HCT116 (cell line): ENCODE data around the gene LPCAT2.
A peak's percentile ranks its signal among the peaks of the same experiment; 100 is the strongest.

Source experiments
- CEBPB ChIP-seq: IDR thresholded peaks from 2 replicates; pipeline ENCODE4 v1.6.1; 2012; ENCODE audit warnings: low read depth
- CTCF ChIP-seq, 3 experiments: fragments of 200-600 bp in 1 of 3; sonication (generic) in 1 of 3; IDR thresholded peaks in 2 of 3; conservative IDR thresholded peaks in 1 of 3; 2 replicates each; pipeline ENCODE4 v1.5.1; 2012 to 2017; ENCODE audit warnings: low read depth in 2 of 3, low read length in 2 of 3, antibody characterized with exemption in 1 of 3, borderline replicate concordance in 1 of 3, control low read depth in 1 of 3, mild to moderate bottlenecking in 1 of 3, mixed read lengths in 1 of 3, mixed run types in 1 of 3, moderate library complexity in 1 of 3; ENCODE audit not compliant: insufficient read depth in 1 of 3
- EZH2phosphoT487 ChIP-seq: fragments of 200-600 bp; IDR thresholded peaks from 2 replicates; pipeline ENCODE4 v1.6.1; 2018; ENCODE audit warnings: antibody characterized with exemption, borderline replicate concordance
- FOSL1 ChIP-seq: IDR thresholded peaks from 2 replicates; pipeline ENCODE4 v1.6.1; 2012; ENCODE audit warnings: low read depth
- JUND ChIP-seq: IDR thresholded peaks from 2 replicates; pipeline ENCODE4 v1.6.1; 2012
- POLR2AphosphoS5 ChIP-seq: IDR thresholded peaks from 2 replicates; pipeline ENCODE4 v1.6.1; 2011; ENCODE audit warnings: mild to moderate bottlenecking, low read depth, low read length, moderate library complexity
- RAD21 ChIP-seq: IDR thresholded peaks from 2 replicates; pipeline ENCODE4 v1.6.1; 2012; ENCODE audit warnings: low read depth, mild to moderate bottlenecking
- SP1 ChIP-seq: IDR thresholded peaks from 2 replicates; pipeline ENCODE4 v1.6.1; 2012; ENCODE audit warnings: low read depth
- SRF ChIP-seq: IDR thresholded peaks from 2 replicates; pipeline ENCODE4 v1.6.1; 2012; ENCODE audit warnings: low read depth
- YY1 ChIP-seq: IDR thresholded peaks from 2 replicates; pipeline ENCODE4 v1.6.1; 2011; ENCODE audit warnings: low read length, low read depth, moderate library complexity, mild to moderate bottlenecking; ENCODE audit not compliant: insufficient replicate concordance; ENCODE audit errors: extremely low read depth

GRCh38 chr16:55471448-55472097, 37.3 kb upstream of the LPCAT2 start:
- no peak for TF ChIP-seq CTCF (IDR thresholded peaks at IDR 0.05 in 2 of 3, conservative IDR thresholded peaks at IDR 0.05 in 1 of 3; ENCODE audit: borderline replicate concordance in 1 of 3, insufficient read depth in 1 of 3, low read depth in 2 of 3, low read length in 2 of 3)
- TF ChIP-seq JUND, result peak; percentile 33; the same call in 1 of the 2 replicates
- no peak for TF ChIP-seq RAD21
- no peak for TF ChIP-seq POLR2AphosphoS5
- no peak for TF ChIP-seq EZH2phosphoT487
- no peak for TF ChIP-seq CEBPB
- no peak for TF ChIP-seq SP1
- TF ChIP-seq SRF, result no peak
- no peak for TF ChIP-seq YY1
- TF ChIP-seq FOSL1, result peak; percentile 65
